Ishikawa (cell line): ENCODE measurements around the gene AP2M1.

Experiments used
- CEBPB ChIP-seq: IDR thresholded peaks from 2 replicates; pipeline ENCODE4 v1.6.1; 2012
- CREB1 ChIP-seq: IDR thresholded peaks from 2 replicates; pipeline ENCODE4 v1.6.1; 2012; ENCODE audit warnings: low read depth
- EGR1 ChIP-seq: IDR thresholded peaks from 2 replicates; pipeline ENCODE4 v1.6.1; 2012
- EP300 ChIP-seq: IDR thresholded peaks from 2 replicates; pipeline ENCODE4 v1.6.1; 2012; ENCODE audit warnings: borderline replicate concordance
- FOXM1 ChIP-seq: IDR thresholded peaks from 2 replicates; pipeline ENCODE4 v1.6.1; 2012; ENCODE audit warnings: low read depth, borderline replicate concordance
- NFIC ChIP-seq: IDR thresholded peaks from 2 replicates; pipeline ENCODE4 v1.6.1; 2012
- RAD21 ChIP-seq: IDR thresholded peaks from 2 replicates; pipeline ENCODE4 v1.6.1; 2012; ENCODE audit warnings: low read depth
- TAF1 ChIP-seq: IDR thresholded peaks from 2 replicates; pipeline ENCODE4 v1.6.1; 2012; ENCODE audit warnings: low read depth, mild to moderate bottlenecking
- TCF12 ChIP-seq: IDR thresholded peaks from 2 replicates; pipeline ENCODE4 v1.6.1; 2012; ENCODE audit warnings: low read depth
- TEAD4 ChIP-seq: IDR thresholded peaks from 2 replicates; pipeline ENCODE4 v1.6.1; 2012
- YY1 ChIP-seq: IDR thresholded peaks from 2 replicates; pipeline ENCODE4 v1.6.1; 2012; ENCODE audit warnings: low read depth
- ZBTB7A ChIP-seq: IDR thresholded peaks from 2 replicates; pipeline ENCODE4 v1.6.1; 2012; ENCODE audit warnings: low read depth
- TF ChIP-seq, protein P1 (sequence below): IDR thresholded peaks from 2 replicates; pipeline ENCODE4 v1.6.1; 2012; ENCODE audit warnings: low read depth, mild to moderate bottlenecking
- TF ChIP-seq, protein P2 (sequence below): IDR thresholded peaks from 2 replicates; pipeline ENCODE4 v1.6.1; 2012
- TF ChIP-seq, protein P3 (sequence below): IDR thresholded peaks from 2 replicates; pipeline ENCODE4 v1.6.1; 2012

AP2M1 gene

DNA sequence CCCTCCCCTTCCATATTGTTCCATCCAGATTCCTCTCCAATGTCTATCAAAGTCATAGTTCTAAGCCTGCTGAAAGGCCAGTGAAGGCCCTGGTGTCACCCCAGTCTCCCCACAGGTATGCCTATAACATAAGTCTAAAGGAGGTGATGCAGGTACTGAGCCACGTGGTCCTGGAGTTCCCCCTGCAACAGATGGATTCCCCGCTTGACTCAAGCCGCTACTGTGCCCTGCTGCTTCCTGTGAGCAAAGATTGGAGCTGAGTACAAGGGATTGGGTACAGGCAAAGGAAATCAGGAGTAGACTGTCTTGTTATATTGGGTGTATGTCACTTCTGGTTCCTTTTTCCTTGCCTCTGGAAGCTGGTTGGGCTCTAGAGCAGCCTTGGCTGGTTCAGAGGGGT lies 31.3 kb upstream of the AP2M1 start:
- no peak for TF ChIP-seq RAD21
- TF ChIP-seq FOXM1, result no peak

DNA sequence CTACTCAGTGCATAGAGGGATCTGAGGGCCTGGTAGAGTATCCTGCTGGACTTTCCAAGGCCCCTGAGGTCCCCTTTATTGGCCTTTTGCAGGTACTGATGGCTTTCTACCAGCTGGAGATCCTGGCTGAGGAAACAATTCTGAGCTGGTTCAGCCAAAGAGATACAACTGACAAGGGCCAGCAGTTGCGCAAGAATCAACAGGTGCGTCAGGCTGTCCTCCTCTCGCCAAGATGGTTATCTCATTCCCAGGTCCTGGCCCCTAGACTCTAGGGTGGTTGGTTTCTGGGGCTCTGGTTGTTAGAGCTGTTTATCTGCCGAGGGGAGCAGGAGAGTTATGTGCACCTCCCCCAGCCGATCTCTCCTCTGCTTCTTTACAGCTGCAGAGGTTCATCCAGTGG lies 30.1 kb upstream of the AP2M1 start:
- no peak for TF ChIP-seq TAF1
- peak; percentile 83 for TF ChIP-seq CEBPB

DNA sequence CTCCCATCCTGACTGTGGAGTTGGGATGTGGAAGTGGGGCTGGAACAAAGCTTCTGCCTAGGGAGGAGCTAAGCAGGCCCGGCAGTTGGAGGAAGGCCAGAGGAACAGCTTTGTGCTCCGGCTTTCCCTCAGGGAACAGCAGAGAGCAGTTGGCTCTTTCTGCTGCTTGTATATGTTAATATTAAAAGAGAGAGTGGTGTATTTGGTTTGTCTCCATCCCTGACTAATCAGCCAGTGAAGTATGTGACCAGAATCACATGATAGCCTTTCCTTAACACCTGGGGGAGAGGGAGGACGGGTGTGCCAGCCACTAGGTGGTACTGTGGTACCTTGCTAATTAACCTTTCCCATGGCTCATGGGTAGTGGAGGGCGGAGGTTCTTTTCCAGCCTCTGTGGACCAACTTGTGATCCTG lies 29.5 kb upstream of the AP2M1 start:
- TF ChIP-seq TEAD4 (no peak), CEBPB (no peak), RAD21 (peak; percentile 75), ZBTB7A (no peak), TAF1 (no peak), TCF12 (no peak)
- TF ChIP-seq, protein P1, sequence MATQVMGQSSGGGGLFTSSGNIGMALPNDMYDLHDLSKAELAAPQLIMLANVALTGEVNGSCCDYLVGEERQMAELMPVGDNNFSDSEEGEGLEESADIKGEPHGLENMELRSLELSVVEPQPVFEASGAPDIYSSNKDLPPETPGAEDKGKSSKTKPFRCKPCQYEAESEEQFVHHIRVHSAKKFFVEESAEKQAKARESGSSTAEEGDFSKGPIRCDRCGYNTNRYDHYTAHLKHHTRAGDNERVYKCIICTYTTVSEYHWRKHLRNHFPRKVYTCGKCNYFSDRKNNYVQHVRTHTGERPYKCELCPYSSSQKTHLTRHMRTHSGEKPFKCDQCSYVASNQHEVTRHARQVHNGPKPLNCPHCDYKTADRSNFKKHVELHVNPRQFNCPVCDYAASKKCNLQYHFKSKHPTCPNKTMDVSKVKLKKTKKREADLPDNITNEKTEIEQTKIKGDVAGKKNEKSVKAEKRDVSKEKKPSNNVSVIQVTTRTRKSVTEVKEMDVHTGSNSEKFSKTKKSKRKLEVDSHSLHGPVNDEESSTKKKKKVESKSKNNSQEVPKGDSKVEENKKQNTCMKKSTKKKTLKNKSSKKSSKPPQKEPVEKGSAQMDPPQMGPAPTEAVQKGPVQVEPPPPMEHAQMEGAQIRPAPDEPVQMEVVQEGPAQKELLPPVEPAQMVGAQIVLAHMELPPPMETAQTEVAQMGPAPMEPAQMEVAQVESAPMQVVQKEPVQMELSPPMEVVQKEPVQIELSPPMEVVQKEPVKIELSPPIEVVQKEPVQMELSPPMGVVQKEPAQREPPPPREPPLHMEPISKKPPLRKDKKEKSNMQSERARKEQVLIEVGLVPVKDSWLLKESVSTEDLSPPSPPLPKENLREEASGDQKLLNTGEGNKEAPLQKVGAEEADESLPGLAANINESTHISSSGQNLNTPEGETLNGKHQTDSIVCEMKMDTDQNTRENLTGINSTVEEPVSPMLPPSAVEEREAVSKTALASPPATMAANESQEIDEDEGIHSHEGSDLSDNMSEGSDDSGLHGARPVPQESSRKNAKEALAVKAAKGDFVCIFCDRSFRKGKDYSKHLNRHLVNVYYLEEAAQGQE, result no peak
- TF ChIP-seq, protein P2, sequence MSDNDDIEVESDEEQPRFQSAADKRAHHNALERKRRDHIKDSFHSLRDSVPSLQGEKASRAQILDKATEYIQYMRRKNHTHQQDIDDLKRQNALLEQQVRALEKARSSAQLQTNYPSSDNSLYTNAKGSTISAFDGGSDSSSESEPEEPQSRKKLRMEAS, result peak; percentile 36; the same call in 1 of the 2 replicates
- TF ChIP-seq, protein P3, sequence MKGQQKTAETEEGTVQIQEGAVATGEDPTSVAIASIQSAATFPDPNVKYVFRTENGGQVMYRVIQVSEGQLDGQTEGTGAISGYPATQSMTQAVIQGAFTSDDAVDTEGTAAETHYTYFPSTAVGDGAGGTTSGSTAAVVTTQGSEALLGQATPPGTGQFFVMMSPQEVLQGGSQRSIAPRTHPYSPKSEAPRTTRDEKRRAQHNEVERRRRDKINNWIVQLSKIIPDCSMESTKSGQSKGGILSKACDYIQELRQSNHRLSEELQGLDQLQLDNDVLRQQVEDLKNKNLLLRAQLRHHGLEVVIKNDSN, result peak; percentile 62

DNA sequence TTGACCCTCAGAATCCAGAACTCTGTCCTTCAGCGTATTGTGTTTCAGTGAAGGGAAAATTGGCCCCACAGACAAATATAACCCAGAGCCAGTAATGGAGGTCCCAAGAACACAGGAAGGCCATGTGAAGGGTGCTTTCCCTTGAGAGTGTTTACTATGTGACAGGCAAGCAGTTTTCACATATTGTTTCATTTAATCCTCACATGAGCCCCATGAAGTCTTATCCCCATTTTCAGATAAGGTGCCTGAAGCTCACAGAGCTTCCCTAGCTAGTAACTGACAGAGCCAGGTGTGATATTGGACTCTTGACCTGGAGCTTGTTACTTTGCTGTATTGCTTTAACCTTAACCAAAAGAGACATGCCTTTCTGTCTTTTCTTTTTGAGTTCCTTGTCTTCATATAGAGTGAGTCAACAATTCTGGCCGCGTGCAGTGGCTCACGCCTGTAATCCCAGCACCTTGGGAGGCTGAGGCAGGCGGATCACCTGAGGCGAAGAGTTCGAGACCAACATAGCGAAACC lies 28.8 kb upstream of the AP2M1 start:
- TF ChIP-seq EP300, result no peak
- TF ChIP-seq TAF1, result no peak
- TF ChIP-seq, protein P1, result no peak
- TF ChIP-seq, protein P3, result no peak
- TF ChIP-seq NFIC, result no peak
- no peak for TF ChIP-seq CEBPB
- no peak for TF ChIP-seq CREB1
- no peak for TF ChIP-seq ZBTB7A
- TF ChIP-seq YY1, result no peak
- no peak for TF ChIP-seq RAD21
- TF ChIP-seq EGR1, result no peak
- TF ChIP-seq, protein P2, result no peak
- no peak for TF ChIP-seq TCF12
- TF ChIP-seq TEAD4, result no peak
- no peak for TF ChIP-seq FOXM1

DNA sequence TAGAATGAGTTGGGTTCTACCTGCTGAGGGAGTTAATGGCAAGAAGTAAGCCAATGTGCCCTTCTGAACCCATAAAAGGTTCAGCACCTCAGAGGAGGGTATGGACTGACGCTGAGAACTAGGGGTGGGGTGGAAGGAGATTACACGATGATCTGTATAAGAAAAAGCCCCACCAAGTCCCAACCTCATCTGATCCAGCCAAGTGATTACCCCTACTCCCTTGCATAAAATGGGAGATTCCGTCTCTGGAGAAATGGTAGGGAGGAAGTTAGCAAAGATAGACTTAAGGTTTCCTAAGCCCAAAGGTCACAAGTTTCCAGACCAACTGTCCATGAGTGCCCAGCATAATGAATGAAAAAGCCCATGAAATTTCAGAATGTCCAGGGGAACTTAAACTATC lies 26.6 kb upstream of the AP2M1 start:
- TF ChIP-seq, protein P3, result no peak
- no peak for TF ChIP-seq TAF1
- no peak for TF ChIP-seq TCF12
- TF ChIP-seq CEBPB, result no peak
- TF ChIP-seq FOXM1, result no peak
- TF ChIP-seq TEAD4, result no peak
- TF ChIP-seq NFIC, result no peak
- TF ChIP-seq, protein P1, result no peak
- no peak for TF ChIP-seq EP300
- no peak for TF ChIP-seq CREB1
- TF ChIP-seq ZBTB7A, result no peak
